IPS DF 4.7 (cell line): ENCODE results near the gene MVB12B.

Experiments used
- DNase-seq: peaks from one replicate; pipeline ENCODE4 v3.0.0-alpha.2; 2013; ENCODE audit warnings: low spot score; ENCODE audit errors: extremely low read depth

Gene MVB12B

GRCh38 chr9:126489581-126490213 is 163.1 kb downstream of the MVB12B start:
- no peak for DNase-seq

- DNase-seq: no peak
Measured at GRCh38 chr9:126490214-126490631, 163.6 kb downstream of the MVB12B start.

- DNase-seq: no peak
Measured at GRCh38 chr9:126490871-126491567, 164.4 kb downstream of the MVB12B start.

- DNase-seq: no peak
Measured at GRCh38 chr9:126491568-126491879, 164.9 kb downstream of the MVB12B start.

GRCh38 chr9:126491949-126492348 is 165.3 kb downstream of the MVB12B start:
- DNase-seq: no peak

GRCh38 chr9:126494264-126494663 is 167.6 kb downstream of the MVB12B start:
- no peak for DNase-seq

- no peak for DNase-seq
Measured at GRCh38 chr9:126494746-126495145, 168.1 kb downstream of the MVB12B start.

GRCh38 chr9:126495411-126496180 is 169.0 kb downstream of the MVB12B start:
- DNase-seq: no peak

GRCh38 chr9:126496181-126496576 is 169.6 kb downstream of the MVB12B start:
- no peak for DNase-seq

GRCh38 chr9:126496781-126497659 is 170.4 kb downstream of the MVB12B start:
- DNase-seq: no peak

- DNase-seq: no peak
Measured at GRCh38 chr9:126497660-126498275, 171.1 kb downstream of the MVB12B start.

- no peak for DNase-seq
Measured at GRCh38 chr9:126498331-126498730, 171.7 kb downstream of the MVB12B start.

- no peak for DNase-seq
Measured at GRCh38 chr9:126499005-126499910, 172.6 kb downstream of the MVB12B start.

GRCh38 chr9:126499911-126500599 is 173.4 kb downstream of the MVB12B start:
- no peak for DNase-seq

GRCh38 chr9:126500600-126501382 is 174.2 kb downstream of the MVB12B start:
- DNase-seq: no peak

- no peak for DNase-seq
Measured at GRCh38 chr9:126501383-126502331, 175.0 kb downstream of the MVB12B start.
